Measurements from ENCODE around the gene FAM89B.
A peak's percentile ranks its signal among the peaks of the same experiment; 100 is the strongest.

FAM89B gene

GRCh38 chr11:65538915-65539743 is 33.2 kb upstream of the FAM89B start:
- DNase-seq (ENCODE audit: low spot score) = no peak

- DNase-seq (ENCODE audit: low spot score) = no peak
Measured at GRCh38 chr11:65539744-65540289, 32.5 kb upstream of the FAM89B start.

GRCh38 chr11:65540290-65541092 is 31.8 kb upstream of the FAM89B start:
- peak; percentile 97 for DNase-seq (ENCODE audit: low spot score)

- DNase-seq (ENCODE audit: low spot score) = no peak
Measured at GRCh38 chr11:65541093-65541982, 31.0 kb upstream of the FAM89B start.

- no peak for DNase-seq (ENCODE audit: low spot score)
Measured at GRCh38 chr11:65542738-65543390, 29.5 kb upstream of the FAM89B start.

GRCh38 chr11:65545853-65546216 is 26.5 kb upstream of the FAM89B start:
- DNase-seq (ENCODE audit: low spot score) = no peak

- DNase-seq (ENCODE audit: low spot score) = no peak
Measured at GRCh38 chr11:65546217-65546958, 25.9 kb upstream of the FAM89B start.

GRCh38 chr11:65547446-65548125 is 24.8 kb upstream of the FAM89B start:
- DNase-seq (ENCODE audit: low spot score) = no peak

- no peak for DNase-seq (ENCODE audit: low spot score)
Measured at GRCh38 chr11:65548395-65548794, 23.9 kb upstream of the FAM89B start.

GRCh38 chr11:65549096-65549495 is 23.2 kb upstream of the FAM89B start:
- no peak for DNase-seq (ENCODE audit: low spot score)

GRCh38 chr11:65551572-65552387 is 20.6 kb upstream of the FAM89B start:
- DNase-seq (ENCODE audit: low spot score) = peak; percentile 76

GRCh38 chr11:65552388-65552951 is 19.9 kb upstream of the FAM89B start:
- DNase-seq (ENCODE audit: low spot score) = no peak

GRCh38 chr11:65553301-65554001 is 18.9 kb upstream of the FAM89B start:
- DNase-seq (ENCODE audit: low spot score) = no peak

GRCh38 chr11:65554057-65554818 is 18.1 kb upstream of the FAM89B start:
- no peak for DNase-seq (ENCODE audit: low spot score)

GRCh38 chr11:65554842-65555430 is 17.4 kb upstream of the FAM89B start:
- no peak for DNase-seq (ENCODE audit: low spot score)

- DNase-seq (ENCODE audit: low spot score) = no peak
Measured at GRCh38 chr11:65555693-65556231, 16.6 kb upstream of the FAM89B start.
